HepG2 (cell line): ENCODE data around the gene CMTM1. TPM values are rescaled to one million over a fixed set of nuclear protein-coding genes. Genes with fewer than 3 reads are reported as not detected.

Experiments used
- DR1 ChIP-seq: sonication (generic); formaldehyde crosslinking; IDR thresholded peaks from 2 replicates; pipeline ENCODE4 v1.8.0; 2021; ENCODE audit warnings: mild to moderate bottlenecking, missing genetic modification reagents, inconsistent platforms
- JUND ChIP-seq: sonication (generic); formaldehyde crosslinking; IDR thresholded peaks from 2 replicates; pipeline ENCODE4 v1.8.0; 2022; ENCODE audit warnings: mild to moderate bottlenecking, missing genetic modification reagents
- MEIS1 ChIP-seq: sonication (generic); formaldehyde crosslinking; IDR thresholded peaks from 2 replicates; pipeline ENCODE4 v1.9.0; 2021; ENCODE audit warnings: mild to moderate bottlenecking, missing genetic modification reagents, moderate library complexity, borderline replicate concordance
- MLXIP ChIP-seq: sonication (generic); formaldehyde crosslinking; IDR thresholded peaks from 2 replicates; pipeline ENCODE4 v1.9.0; 2021; ENCODE audit warnings: missing genetic modification reagents, borderline replicate concordance
- RXRA ChIP-seq: sonication (generic); formaldehyde crosslinking; IDR thresholded peaks from 2 replicates; pipeline ENCODE4 v1.5.1; 2020; ENCODE audit warnings: missing genetic modification reagents
- SOX6 ChIP-seq, 2 experiments: fragments of 450-650 bp in 1 of 2; sonication (generic) in 1 of 2; formaldehyde crosslinking in 1 of 2; IDR thresholded peaks; 2 replicates each; pipeline versions ENCODE4 v1.4.0 to v1.6.1; 2017 to 2020; ENCODE audit warnings: antibody characterized with exemption in 1 of 2, mild to moderate bottlenecking in 1 of 2, missing genetic modification reagents in 1 of 2
- SP1 ChIP-seq, 2 experiments: fragments of 450-650 bp in 1 of 2; sonication (generic) in 1 of 2; formaldehyde crosslinking in 1 of 2; IDR thresholded peaks; 2 replicates each; pipeline versions ENCODE4 v1.4.0 to v1.6.1; 2016 to 2020; ENCODE audit warnings: missing genetic modification reagents in 1 of 2
- ZNF33B ChIP-seq: sonication (generic); formaldehyde crosslinking; IDR thresholded peaks from 2 replicates; pipeline ENCODE4 v1.5.1; 2020; ENCODE audit warnings: mild to moderate bottlenecking, missing genetic modification reagents
- ZNF720 ChIP-seq: sonication (generic); formaldehyde crosslinking; IDR thresholded peaks from 2 replicates; pipeline ENCODE4 v1.4.0; 2020; ENCODE audit warnings: missing genetic modification reagents
- polyA plus RNA-seq, 8 experiments: library from polyadenylated mRNA; depleted of rRNA in 3 of 8; stranded (reverse) in 7 of 8; unstranded in 1 of 8; fragments of >200 nt; fragmentation: Illumina TruSeq in 4 of 8; extraction: Trizol in 4 of 8; gene quantifications; 2 replicates each; pipeline versions ENCODE4 v1.2.1 to v1.2.3, GENCODE V29; 2011 to 2016; ENCODE audit warnings: low read depth in 4 of 8, missing spikeins in 1 of 8, mixed read lengths in 1 of 8; ENCODE audit not compliant: insufficient read depth in 1 of 8
- total RNA-seq, 5 experiments: library from RNA; depleted of rRNA; stranded (reverse); fragments of >200 nt; fragmentation: Illumina TruSeq; extraction: Trizol; gene quantifications; 2 replicates each; pipeline ENCODE4 v1.2.3, GENCODE V29; 2016; ENCODE audit warnings: low read depth in 1 of 5
- TF ChIP-seq, protein P1 (sequence below): sonication (generic); formaldehyde crosslinking; IDR thresholded peaks from 2 replicates; pipeline ENCODE4 v1.4.0; 2020; ENCODE audit warnings: mild to moderate bottlenecking, missing genetic modification reagents
- TF ChIP-seq, protein P2 (sequence below): sonication (generic); formaldehyde crosslinking; IDR thresholded peaks from 2 replicates; pipeline ENCODE4 v1.5.1; 2020; ENCODE audit warnings: mild to moderate bottlenecking, missing genetic modification reagents
- TF ChIP-seq, protein P3 (sequence below): sonication (generic); formaldehyde crosslinking; IDR thresholded peaks from 2 replicates; pipeline ENCODE4 v1.5.1; 2020; ENCODE audit warnings: mild to moderate bottlenecking, moderate library complexity, missing genetic modification reagents
- TF ChIP-seq, protein P4 (sequence below): sonication (generic); formaldehyde crosslinking; IDR thresholded peaks from 2 replicates; pipeline ENCODE4 v1.8.0; 2022; ENCODE audit warnings: missing genetic modification reagents, low read depth, mild to moderate bottlenecking, borderline replicate concordance

The CMTM1 gene
- total and polyA plus RNA-seq, 2 of the 13 experiments (the other 11 are each of a cell fraction or from before 2014, with no cell fraction given): 1.7 to 2.9 TPM

DNA sequence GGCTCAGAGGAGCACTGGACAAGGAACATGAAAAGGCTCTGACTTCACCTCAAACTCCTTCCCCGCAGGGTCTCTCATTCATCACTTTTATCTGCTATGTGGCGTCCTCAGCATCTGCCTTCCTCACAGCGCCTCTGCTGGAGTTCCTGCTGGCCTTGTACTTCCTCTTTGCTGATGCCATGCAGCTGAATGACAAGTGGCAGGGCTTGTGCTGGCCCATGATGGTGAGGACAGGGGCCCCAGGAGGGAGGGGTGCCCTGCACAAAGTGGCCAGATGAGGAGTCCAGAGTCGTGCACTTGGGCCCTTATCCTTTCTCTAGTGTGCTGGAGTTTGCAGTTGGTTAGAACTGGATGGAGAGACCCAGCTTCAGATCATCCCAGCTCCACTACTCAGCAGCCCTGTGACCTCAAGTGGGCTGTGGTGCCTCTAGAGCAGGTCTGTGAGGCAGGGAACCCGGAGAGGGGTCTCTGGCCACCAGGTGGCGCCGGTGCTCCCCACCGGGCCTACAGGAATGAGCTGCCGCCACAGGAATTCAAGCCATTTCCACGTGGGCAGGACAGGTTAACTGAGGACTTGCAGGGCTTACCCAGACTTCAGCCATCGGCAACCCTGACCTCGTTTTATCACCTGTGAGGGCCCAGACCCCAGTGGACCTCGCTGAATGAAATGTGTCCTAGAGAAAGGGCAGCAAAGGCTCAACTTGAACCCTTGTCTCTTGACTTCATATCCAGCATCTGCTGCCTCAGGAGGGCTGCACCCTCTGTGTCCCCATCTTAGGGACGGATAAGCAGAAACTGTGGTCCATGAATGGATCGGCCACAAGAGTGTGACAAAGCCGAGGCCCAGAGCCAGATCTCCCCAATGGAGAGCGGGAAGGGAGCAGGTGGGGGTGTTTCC is 42.3 kb downstream of the CMTM1 start (continued):
- TF ChIP-seq ZNF33B (CRISPR knock-in tag): no peak
- peak; percentile 37; the same call in 1 of the 2 replicates for TF ChIP-seq DR1
- peak; percentile 76 for TF ChIP-seq JUND (CRISPR knock-in tag)
- TF ChIP-seq, protein P1, sequence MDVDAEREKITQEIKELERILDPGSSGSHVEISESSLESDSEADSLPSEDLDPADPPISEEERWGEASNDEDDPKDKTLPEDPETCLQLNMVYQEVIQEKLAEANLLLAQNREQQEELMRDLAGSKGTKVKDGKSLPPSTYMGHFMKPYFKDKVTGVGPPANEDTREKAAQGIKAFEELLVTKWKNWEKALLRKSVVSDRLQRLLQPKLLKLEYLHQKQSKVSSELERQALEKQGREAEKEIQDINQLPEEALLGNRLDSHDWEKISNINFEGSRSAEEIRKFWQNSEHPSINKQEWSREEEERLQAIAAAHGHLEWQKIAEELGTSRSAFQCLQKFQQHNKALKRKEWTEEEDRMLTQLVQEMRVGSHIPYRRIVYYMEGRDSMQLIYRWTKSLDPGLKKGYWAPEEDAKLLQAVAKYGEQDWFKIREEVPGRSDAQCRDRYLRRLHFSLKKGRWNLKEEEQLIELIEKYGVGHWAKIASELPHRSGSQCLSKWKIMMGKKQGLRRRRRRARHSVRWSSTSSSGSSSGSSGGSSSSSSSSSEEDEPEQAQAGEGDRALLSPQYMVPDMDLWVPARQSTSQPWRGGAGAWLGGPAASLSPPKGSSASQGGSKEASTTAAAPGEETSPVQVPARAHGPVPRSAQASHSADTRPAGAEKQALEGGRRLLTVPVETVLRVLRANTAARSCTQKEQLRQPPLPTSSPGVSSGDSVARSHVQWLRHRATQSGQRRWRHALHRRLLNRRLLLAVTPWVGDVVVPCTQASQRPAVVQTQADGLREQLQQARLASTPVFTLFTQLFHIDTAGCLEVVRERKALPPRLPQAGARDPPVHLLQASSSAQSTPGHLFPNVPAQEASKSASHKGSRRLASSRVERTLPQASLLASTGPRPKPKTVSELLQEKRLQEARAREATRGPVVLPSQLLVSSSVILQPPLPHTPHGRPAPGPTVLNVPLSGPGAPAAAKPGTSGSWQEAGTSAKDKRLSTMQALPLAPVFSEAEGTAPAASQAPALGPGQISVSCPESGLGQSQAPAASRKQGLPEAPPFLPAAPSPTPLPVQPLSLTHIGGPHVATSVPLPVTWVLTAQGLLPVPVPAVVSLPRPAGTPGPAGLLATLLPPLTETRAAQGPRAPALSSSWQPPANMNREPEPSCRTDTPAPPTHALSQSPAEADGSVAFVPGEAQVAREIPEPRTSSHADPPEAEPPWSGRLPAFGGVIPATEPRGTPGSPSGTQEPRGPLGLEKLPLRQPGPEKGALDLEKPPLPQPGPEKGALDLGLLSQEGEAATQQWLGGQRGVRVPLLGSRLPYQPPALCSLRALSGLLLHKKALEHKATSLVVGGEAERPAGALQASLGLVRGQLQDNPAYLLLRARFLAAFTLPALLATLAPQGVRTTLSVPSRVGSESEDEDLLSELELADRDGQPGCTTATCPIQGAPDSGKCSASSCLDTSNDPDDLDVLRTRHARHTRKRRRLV (CRISPR knock-in tag): peak; percentile 80; the same call in 1 of the 2 replicates
- TF ChIP-seq, protein P2, sequence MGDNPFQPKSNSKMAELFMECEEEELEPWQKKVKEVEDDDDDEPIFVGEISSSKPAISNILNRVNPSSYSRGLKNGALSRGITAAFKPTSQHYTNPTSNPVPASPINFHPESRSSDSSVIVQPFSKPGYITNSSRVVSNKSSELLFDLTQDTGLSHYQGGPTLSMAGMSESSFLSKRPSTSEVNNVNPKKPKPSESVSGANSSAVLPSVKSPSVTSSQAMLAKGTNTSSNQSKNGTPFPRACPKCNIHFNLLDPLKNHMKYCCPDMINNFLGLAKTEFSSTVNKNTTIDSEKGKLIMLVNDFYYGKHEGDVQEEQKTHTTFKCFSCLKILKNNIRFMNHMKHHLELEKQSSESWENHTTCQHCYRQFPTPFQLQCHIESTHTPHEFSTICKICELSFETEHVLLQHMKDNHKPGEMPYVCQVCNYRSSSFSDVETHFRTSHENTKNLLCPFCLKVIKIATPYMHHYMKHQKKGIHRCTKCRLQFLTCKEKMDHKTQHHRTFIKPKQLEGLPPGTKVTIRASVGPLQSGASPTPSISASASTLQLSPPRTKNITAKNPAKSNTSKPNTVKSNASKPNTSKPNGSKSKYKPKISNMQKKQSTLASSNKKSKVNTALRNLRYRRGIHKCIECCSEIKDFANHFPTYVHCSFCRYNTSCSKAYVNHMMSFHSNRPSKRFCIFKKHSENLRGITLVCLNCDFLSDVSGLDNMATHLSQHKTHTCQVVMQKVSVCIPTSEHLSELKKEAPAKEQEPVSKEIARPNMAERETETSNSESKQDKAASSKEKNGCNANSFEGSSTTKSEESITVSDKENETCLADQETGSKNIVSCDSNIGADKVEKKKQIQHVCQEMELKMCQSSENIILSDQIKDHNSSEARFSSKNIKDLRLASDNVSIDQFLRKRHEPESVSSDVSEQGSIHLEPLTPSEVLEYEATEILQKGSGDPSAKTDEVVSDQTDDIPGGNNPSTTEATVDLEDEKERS (CRISPR knock-in tag): peak; percentile 86
- no peak for TF ChIP-seq SP1 (IDR thresholded peaks at IDR 0.05)
- TF ChIP-seq SP1 (CRISPR knock-in tag; IDR thresholded peaks at IDR 0.05): no peak
- peak; percentile 99 for TF ChIP-seq RXRA (CRISPR knock-in tag)
- TF ChIP-seq, protein P3, sequence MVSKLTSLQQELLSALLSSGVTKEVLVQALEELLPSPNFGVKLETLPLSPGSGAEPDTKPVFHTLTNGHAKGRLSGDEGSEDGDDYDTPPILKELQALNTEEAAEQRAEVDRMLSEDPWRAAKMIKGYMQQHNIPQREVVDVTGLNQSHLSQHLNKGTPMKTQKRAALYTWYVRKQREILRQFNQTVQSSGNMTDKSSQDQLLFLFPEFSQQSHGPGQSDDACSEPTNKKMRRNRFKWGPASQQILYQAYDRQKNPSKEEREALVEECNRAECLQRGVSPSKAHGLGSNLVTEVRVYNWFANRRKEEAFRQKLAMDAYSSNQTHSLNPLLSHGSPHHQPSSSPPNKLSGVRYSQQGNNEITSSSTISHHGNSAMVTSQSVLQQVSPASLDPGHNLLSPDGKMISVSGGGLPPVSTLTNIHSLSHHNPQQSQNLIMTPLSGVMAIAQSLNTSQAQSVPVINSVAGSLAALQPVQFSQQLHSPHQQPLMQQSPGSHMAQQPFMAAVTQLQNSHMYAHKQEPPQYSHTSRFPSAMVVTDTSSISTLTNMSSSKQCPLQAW (CRISPR knock-in tag): peak; percentile 85
- no peak for TF ChIP-seq ZNF720 (CRISPR knock-in tag)
- no peak for TF ChIP-seq SOX6 (IDR thresholded peaks at IDR 0.05)
- peak; percentile 76 for TF ChIP-seq SOX6 (CRISPR knock-in tag; IDR thresholded peaks at IDR 0.05)
- TF ChIP-seq MEIS1 (CRISPR knock-in tag): peak; percentile 90
- TF ChIP-seq MLXIP (CRISPR knock-in tag): no peak
- TF ChIP-seq, protein P4, sequence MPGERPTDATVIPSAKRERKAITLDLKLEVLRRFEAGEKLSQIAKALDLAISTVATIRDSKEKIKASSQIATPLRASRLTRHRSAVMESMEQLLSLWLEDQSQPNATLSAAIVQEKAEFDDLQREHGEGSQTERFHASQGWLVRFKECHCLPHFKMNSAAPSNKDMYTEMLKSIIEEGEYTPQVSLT (CRISPR knock-in tag): no peak
